Heart left ventricle (tissue), 13 donors: ENCODE measurements around the gene C1orf21.

ENCODE experiments used
- CTCF ChIP-seq, 12 donors: fragments of 200-600 bp; sonication (generic) in 4 of 12; IDR thresholded peaks; one replicate each; pipeline versions ENCODE4 v1.5.0 to v1.8.0; 2018 to 2022; ENCODE audit warnings: antibody characterized with exemption in 12 of 12, mild to moderate bottlenecking in 5 of 12
- POLR2A ChIP-seq, 2 donors: fragments of 450-650 bp; IDR thresholded peaks; one replicate each; pipeline ENCODE4 v1.6.1; 2017; ENCODE audit warnings: antibody characterized with exemption in 2 of 2, mild to moderate bottlenecking in 2 of 2, moderate library complexity in 2 of 2
- donor health status: ischemic (EF 13 %, LVEDD 7.1; RV severe dilation, severe dysfunction).
- donor health status: DM: no; HTN: yes; CAD: no.
- donor health status: DM: no; HTN: no; CAD: no.
- donor health status: ischemic (EF 25% LVEDD 6.9; RV normal size, moderate dysfunction).
- donor health status: ischemic (EF 25% LVEDD 5.7; RV mildly dilated, moderate dysfunction).
- donor health status: ischemic (EF 35%, LVEDD 5.7; RV mildly dilated, moderate dysfunction).
- donor health status: nonischemic (EF 11% LVEDD 7.7; RV severe dilation, severe dysfunction).
- donor health status: DM: yes; HTN: yes; CAD: no.
- donor health status: PGD.
- donor health status: ischemic (EF 29% LVEDD 5.4; RV normal size, mild dysfunction).
- donor health status: nonischemic (EF 23%, LVEDD 6.1; RV moderate dilation, normal function).

DNA sequence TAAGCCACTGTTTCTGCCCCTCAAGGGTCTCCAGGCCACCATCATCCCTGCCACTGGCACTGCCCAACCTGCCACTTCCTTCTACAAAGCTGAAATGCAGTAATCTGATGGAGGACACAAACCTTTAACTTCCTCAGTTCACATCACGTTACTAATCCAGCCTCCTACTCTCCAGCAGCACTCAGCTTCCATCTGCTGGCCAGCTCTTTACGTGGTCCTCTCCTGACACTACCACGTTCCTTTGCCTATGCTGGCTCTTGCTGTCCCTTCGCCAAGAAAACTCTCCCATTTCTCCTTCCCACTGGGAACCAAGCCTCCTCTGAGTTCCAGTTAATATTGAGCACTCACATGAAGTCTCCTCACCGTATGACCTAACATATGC, 243.8 kb downstream of the C1orf21 start:
- no peak for TF ChIP-seq CTCF (IDR thresholded peaks at IDR 0.05)
- TF ChIP-seq POLR2A (IDR thresholded peaks at IDR 0.05): no peak
